HL-60/S4 treated with phorbol 12-myristate 13-acetate at 8.2 ng/mL for 4 days and 3 days (cell line): ENCODE data around the gene CD7.

Experiments
- in situ Hi-C: fragments of 300-500 bp; cut with MboI; formaldehyde crosslinking; loops from 2 replicates; pipeline ENCODE4 v1.15.0; 2022; ENCODE audit warnings: low sequenced_read_pairs

CD7 gene

DNA sequence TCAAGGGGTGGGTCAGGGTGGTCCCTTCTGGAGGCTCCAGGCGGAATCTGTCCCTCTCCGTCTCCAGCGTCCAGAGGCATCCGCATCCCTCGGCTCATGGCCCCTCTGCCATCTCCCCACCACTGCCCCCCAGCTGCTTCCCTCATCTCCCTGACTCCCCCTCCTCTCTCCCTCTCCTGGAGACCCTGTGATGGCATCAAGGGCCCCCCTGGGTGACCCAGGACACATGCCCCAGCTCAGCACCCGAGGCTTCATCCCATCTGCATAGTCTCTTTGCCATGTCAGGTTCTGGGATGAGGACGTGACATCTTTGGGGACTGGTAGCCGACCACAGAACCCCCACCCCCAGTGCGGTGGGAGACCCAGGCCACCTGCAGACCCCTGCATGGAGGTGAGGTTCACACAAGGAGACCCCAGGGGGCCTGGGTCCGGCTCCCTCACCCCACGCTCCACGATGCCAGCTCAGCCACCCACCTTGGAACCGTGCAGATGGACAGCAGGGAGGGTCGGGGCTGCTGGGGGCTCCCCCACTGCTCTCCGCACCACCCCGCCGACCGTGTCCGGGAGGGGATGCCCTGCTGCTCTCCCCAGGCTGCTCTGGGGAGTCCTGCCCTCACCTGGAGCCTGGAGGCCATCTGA, 12.4 kb upstream of the CD7 start:
- in situ Hi-C loops: no loop called here

DNA sequence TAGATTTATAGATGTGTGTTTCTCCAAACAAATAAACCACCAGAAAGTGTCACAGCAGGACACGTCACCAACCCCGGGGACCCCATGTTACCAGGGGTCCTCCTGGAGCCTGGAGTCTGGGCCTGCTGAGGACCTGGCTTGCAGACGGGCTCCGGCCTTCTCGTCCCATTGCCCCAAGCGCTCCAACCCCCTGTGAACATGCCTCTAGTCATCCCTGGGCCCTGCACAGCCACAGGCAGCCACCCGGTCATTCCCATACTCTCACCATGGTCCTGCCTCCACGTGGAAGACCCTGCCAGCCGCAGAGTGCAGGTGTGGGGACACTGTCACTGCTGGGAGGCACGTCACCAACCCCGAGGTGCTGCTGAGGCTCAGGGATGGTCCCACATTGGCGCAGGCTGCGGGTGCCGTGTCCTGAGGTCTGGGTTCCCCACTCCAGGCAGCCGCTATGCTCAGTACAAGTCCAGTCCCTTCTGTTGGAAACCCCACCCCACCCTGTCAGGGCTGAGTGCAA, 11.6 kb upstream of the CD7 start:
- in situ Hi-C loops: no loop called here

DNA sequence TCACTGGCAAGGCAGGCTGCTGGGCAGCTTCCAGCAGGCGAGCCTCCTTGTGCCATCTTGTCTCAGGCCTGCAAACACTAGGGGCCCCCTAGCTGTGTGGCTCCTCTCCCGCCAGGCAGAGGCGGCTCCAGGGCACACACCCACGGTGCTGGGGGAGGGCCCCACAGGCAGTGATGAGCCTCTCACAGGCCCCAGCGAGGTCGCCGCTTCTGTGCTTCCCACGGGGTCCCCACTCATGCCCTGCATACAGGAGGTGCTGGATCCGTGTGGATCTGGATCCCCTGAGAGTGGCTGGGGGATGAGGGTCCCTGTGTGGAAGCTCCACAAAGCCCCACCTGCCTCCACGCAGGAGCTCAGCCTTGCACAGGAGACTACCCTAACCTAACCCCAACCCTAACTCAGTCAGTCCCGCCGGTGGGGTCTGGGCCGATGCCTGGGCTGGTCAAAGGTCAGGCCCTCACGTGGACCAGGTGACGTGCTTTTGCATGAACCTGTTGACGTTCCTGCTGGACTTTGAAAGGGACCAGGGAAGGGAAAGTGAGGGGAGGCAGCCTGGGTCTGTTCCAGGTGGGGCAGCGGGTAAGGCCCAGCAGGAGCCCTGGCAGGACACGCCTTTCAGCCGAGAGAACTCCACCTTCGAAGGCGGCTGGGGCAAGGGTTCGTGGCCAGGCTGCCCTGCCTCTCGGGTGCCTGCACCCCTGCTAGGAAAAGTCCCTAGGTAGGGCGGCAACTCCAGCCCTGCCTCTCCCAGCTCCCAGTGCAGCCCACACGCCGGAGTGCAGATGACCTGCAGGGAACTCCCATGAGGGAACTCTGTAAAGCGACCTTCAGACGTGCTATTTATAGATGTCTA, 11.0 kb upstream of the CD7 start:
- in situ Hi-C loops: no loop called here

DNA sequence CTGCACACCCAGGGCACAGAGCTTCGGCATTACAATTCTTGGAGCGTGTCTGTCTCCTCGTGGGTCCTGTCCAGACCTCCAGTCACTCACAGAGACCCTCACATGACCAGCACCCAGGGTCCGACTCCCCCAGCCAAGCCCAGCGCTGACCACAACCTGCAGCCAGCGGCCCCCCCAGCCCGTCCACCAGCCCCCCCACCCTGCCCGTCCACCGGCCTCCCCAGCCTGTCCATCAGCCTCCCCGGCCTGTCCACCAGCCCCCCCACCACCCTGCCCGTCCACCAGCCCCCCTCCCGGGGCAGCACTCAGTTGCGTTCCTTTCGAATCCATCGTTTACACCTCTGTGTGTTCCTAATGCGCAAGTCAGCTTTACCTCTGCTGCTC, 10.3 kb upstream of the CD7 start:
- in situ Hi-C loops: no loop called here

DNA sequence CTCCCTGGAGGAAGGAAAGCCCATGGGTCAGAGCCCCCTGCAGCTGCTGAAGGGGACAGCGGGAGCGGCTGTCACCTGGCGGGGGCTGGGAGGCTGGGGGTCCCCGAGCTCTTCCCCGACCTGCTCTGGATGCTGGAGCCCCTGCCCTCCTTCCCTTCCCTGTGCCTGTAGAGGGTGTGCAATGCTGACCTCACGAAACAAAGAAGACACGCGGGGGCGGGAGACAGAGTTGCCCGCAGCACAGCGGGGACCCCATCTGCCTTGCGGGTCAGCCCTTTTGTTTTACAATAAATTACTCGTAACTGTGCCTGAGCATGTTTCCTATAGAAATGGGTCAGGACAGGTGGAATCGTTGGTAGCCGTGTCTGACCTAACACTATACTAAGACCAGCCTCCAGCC, 9.9 kb upstream of the CD7 start:
- in situ Hi-C loops: no loop called here

DNA sequence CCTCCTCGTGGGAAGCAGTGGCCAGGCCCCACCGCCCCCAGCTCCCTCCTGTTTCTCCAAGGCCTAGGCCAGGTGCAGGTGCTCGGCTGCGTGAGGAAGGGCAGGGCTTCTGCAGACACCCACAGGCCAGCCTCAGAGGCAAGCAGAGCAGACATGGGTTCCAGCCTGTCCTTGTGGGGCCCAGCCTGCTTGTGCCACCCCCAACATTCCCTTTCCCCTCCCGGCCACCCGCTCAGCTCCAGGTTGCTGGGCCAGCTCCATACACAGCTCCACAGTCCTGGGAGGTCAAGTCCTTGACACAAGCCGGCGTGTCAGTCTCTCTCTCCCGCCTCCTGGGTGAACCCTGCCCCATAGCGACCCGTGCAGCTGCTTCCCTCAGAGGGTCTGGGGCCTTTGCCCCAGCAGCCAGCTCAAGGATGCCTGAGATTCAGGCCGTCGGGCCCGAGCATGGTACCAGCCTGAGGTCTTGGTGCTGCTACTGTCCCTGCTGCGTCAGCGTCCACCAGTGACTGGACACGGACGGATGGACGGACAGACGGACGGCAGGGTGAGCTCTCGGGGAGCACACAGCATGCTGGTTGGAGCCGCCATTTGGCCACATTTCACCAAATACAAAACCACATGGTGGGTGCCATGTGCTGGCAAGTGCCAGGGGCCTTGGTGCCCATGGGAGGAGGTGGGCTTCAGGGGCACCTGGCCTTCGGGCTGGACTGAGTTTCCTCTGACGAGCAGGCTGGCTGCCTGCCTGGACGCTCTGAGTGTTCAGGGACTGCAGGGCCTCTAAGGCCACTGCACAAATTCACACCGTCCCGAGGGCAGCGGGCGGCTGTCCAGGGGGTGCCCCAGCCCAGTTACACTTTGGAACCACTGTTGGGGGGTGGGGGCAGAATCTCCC, 8.1 kb upstream of the CD7 start:
- in situ Hi-C loops: no loop called here

DNA sequence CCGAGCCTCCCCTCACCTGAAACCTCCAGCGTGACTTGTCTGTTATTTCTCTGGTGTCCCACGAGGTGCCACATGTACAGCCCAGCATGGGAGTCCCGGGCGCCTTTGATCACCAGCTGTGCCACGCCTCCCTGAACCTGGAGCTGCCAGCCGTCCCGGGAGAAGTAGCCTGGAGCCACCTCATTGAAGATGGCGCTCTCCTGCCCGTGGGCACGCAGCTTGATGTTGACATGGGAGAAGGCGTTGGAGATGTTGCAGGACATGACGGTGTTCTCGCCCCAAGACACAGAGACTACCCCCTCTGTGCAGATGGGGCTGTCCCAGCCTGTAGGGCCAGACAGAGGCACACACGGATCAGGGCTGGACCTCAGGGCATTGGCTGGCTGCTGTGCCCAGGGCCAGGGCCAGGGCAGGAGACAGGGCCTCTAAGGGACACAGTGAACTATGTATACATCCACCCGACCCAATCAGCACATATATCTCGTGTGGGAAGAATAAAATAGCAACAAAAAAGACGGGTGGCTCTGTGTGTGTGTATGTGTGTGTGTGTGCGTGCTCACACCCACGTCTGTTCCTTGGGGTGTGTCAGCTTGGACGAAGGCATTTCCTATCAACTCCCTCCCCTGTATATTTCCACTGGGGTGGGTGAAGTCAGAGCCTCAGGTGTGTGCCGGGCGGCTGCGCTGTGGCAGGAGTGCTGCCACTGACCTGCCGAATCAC, 7.3 kb upstream of the CD7 start:
- in situ Hi-C loops: no loop called here

DNA sequence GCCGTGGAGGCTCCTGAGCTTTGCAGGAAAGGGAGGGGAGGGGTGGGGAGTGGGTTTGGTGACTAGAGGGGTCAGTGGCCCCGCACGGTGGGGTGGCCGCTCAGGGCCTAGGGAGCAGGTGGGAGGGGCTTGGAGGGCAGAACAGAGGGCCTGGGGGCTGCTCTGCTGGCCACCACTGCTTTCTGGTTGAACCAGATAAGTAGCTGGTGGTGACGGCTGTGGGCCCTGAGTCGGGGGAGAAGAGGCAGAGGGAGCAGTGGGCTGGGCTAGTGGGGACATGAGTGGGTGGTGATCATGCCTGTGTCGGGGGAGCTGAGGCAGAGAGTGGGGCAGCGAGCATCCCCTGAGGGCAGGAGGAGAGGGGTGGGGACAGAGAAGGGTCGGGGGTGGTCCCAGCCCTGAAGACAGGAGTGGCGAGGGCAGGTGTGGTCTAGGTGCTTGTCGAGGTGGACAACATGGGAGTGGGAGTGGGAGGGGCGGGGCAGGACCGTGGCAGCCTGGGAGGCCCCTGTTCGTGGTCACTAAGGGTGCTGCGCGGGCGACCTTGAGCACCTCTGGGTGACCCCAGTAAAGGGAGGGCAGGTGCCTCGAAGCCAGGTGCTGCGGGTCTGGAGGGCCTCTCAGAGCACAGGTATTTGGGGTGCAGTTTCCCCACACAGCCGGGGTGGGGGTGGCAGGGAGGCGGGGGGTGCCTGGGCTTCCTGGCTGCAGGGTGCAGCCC, 6.3 kb upstream of the CD7 start:
- in situ Hi-C loops: no loop called here

DNA sequence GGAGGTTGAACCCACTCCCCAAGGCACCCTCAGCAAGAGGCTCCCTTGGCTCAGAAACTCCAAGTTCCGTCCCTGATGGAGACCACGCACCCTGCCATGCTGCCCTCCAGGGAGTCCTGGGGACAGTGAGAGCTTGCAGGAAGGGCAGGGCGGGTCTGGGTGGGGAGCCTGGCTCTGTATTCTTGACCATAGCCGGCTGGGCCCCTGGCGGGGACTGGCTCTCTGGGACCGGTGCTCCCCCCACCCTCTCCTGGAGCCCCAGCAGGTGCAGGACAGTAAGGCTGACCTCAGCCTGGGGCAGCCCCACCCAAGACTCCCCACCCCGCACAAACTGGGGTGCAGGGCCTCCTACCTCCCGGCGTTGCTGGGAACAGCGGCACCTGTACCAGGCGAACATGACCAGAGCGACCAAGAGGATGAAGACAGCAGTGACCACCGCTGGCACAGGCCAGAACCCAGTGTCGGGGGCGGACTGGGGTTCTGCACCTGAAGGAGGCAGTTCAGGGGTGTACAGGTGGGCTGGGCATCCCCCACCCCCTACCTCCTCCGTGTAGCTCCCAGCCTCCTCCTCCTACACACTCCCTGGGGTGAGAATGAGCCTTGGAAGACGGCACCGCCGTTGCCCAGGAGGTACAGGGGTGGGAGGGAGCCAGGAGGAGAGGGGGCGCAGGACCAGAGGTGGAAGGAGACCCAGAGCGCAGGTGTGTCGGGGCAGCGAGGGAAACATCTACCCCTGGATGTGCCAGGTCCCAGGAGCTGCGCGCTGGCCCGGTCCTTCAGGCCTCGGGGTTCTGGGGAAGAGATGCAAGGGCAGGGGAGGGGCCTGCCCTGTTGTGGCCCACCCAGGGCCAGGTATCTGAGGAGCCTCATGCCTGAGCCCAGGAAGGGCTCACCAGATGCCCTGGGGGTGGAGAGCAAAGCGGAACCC, 5.4 kb upstream of the CD7 start:
- in situ Hi-C loops: no loop called here

DNA sequence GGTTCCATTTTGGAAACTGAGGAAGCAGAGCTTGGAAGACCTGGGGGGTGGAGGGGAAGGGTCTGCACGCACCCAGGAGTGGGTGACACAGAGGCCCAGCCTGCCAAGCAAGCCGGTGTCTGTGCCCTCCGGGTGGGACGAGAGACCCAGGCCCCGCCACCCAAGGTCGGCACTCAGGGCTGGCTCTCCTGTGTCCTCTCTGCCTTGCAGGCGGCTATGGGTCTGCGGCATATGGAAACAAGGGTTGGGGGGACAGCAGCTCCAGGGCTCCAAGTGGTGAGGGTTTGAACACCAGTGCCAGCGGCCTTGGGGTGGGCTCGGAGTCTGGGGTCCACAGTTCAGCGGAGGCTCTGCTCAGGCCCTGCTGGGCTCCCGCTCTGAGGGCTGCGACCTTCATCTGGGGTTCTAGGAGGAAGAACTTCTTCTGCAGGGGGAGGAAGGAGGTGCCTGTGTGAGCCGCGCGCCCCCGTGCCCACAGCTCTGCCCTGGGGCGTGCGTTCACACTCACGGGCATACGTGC, 4.6 kb upstream of the CD7 start:
- in situ Hi-C loops: no loop called here

DNA sequence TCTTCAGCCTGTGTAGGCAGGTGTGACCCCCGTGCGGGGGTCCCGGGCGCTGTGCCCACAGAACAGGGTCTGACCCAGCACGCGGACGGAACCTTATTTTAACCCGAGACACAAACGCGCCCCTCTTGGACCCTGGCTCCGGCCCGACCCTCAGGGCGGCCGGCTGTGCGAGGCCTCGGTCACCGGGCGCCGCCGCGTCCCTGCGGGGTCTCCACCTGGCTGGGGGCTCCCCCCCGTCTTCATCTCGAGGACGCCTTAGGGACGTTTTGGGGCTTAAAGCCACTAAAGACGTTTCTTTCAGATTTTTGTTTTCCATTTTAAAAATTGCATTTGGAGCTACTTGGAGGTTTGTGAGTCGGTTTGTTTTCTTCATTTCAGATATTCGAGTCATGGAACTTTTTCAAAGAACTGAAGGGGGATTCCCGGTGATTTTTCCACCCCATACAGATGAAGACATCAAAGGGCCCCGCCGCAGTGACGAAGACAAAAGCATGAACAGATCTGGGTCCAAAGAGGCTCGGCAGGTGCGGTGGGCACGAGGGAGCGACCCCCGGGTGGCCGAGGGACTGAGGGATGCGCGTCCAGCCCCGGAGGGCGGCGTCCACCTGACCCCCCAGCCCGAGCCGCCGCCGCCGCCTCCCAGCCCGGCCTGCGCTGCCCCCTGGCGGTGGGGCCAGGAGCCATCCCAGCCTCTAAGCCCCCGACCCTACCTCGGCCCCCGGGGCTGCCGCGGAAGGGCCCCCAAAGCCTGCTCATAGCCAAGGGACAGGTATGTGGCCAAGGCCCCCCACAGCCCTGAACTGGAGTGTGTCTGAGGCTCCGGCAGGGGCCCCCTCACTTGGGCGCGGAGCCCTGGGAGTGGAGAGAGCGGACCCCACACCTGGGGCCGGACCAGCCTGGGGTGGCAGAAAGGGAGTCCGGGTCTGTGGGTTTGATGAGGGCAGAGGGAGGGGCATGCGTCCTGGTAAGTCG, 3.8 kb upstream of the CD7 start:
- in situ Hi-C loops: no loop called here

DNA sequence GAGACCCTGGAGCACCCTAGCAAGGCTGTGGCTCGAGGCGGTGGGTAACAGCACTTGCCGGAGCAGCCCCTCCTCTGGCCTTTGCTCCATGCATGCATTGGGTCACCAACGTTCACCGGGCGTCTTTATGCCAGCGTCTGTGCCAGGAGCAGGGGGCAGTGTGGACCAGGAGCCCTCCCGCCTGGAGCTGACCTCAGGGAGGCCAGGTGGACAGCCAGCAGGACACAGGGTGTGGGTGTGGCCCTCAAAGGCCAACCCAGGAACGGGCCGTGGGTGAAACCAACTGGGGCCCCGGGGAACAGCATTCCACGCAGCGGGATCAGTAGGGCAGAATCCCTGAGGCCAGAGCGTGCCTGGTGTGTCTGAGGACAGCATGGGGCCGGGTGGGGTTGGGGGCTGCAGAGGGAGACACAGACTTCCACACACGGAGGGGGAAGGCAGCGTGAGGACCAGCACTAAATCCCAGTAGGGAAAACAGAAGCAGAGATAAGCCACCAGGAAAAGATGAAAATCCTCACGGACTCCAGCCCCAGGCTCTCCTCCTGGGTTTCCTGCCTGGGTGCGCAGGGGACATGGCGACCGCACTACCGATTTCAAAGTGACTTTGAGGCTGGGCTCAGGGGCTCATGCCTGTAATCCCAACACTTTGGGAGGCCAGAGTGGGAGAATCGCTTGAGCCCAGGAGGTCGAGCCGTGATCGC, 2.9 kb upstream of the CD7 start:
- in situ Hi-C loops: no loop called here

DNA sequence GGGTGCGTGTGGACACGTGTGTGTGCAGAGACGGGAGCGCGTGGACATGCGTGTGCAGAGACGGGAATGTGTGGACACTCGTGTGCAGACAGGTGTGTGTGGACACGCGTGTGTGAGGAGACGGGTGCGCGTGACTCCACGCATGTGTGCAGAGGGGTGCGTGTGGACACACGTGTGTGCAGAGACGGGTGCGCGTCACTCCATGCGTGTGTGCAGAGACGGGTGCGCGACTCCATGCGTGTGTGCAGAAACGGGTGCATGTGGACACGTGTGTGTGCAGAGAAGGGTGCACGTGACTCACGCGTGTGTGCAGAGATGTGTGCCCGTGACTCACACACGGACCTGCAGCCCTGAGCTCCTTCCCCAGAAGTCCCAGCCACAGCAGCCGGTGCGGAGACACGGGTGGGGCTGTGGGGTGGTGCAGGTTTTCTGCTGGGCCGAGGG, 2.2 kb upstream of the CD7 start:
- in situ Hi-C loops: no loop called here

DNA sequence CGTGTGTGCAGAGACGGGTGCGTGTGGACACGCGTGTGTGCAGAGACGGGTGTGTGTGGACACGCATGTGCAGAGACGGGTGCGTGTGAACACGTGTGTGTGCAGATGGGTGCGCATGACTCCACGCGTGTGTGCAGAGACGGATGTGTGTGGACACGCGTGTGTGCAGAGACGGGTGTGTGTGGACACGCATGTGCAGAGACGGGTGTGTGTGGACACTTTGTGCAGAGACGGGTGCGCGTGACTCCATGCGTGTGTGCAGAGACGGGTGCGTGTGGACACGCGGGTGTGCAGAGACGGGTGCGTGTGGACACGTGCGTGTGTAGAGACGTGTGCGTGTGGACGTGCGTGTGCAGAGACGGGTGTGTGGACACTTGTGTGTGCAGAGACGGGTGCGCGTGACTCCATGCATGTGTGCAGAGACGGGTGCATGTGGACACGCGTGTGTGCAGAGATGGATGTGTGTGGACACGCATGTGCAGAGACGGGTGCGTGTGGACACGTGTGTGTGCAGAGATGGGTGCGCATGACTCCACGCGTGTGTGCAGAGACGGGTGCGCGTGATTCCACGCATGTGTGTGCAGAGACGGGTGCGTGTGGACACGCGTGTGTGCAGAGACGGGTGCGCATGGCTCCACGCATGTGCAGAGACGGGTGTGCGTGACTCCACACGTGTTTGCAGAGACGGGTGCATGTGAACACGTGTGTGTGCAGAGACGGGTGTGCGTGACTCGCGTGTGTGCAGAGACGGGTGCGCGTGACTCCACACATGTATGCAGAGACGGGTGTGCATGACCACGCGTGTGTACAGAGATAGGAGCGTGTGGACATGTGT, 1.6 kb upstream of the CD7 start:
- in situ Hi-C loops: no loop called here

DNA sequence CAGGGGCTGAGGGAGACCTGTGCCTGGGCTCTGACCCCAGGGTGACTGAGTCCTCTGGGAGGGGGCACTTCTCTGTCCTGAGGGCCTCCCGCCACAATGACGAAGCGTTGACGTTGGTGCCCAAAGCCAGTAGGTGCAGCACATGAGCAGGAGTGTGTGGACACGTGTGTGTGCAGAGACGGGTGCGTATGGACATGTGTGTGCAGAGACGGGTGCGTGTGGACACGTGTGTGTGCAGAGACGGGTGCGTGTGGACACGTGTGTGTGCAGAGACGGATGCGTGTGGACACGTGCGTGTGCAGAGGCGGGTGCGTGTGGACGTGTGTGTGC, 726 bp upstream of the CD7 start:
- in situ Hi-C loops: no loop called here

DNA sequence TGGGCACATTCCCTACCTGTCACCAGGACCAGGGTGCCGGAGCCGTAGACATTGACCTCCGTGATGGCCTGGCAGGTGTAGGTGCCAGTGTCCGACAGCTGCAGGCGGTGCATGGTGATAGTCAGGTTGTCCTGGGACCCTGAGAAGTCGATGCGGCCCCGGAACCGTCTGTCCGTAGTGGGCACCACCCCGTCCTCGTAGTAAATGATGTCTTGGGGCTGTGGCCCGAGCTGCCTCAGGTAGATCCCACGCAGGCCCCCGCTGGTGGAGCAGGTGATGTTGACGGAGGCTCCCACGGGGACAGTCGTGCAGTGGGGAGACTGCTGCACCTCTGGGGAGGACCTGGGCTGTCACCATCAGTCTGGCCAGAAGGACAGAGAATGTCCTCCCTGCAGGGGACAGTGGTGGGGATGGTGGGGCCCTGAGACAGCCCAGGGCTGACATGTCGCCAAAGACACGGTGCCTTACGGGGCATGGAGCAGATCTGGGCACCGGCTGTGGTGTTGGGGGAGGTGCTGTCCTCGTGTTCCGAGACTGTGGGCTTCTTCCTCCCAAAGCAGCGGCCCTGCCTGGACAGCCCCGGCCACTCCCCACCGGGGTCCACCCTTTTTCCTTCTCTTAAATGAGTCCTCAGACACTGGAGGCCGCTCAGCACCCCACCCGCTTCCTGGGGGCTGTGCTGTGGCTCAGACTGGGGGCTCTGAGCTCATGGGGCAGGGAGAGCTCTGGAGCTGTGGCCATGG, 586 bp downstream of the CD7 start:
- in situ Hi-C loops: no loop called here
